Spinal cord (tissue), 10 donors: ENCODE data around the gene SSR1. TPM values are rescaled to one million over a fixed set of nuclear protein-coding genes. Genes with fewer than 3 reads are reported as not detected.
"Not testable (repeated sequence)": the region's sequence is repeated elsewhere in the genome, so short reads cannot be mapped to it uniquely, and the experiment has no call there.

ENCODE experiments used
- DNase-seq, 6 donors: peaks; one replicate each; pipeline versions ENCODE4 v3.0.0 to v3.0.0-alpha.2; 2013 to 2015; ENCODE audit warnings: low spot score in 6 of 6, low read depth in 4 of 6
- H3K27ac ChIP-seq: one replicate; pipeline ENCODE4 v1.5.1; 2013; ENCODE audit warnings: low read depth, low read length, control low read depth
- H3K27me3 ChIP-seq: one replicate; pipeline ENCODE4 v1.6.1; 2013; ENCODE audit warnings: low read length; ENCODE audit not compliant: control insufficient read depth, insufficient read depth
- H3K36me3 ChIP-seq: one replicate; pipeline ENCODE4 v1.6.1; 2013; ENCODE audit warnings: low read length; ENCODE audit not compliant: control insufficient read depth, insufficient read depth
- H3K4me1 ChIP-seq: one replicate; pipeline ENCODE4 v1.6.1; 2013; ENCODE audit warnings: low read length; ENCODE audit not compliant: control insufficient read depth, insufficient read depth
- H3K4me3 ChIP-seq: one replicate; pipeline ENCODE4 v1.5.1; 2013; ENCODE audit warnings: low read depth, low read length, control low read depth
- H3K9me3 ChIP-seq: one replicate; pipeline ENCODE4 v1.6.1; 2013; ENCODE audit warnings: low read length; ENCODE audit not compliant: control insufficient read depth, insufficient read depth
- whole genome bisulfite sequencing: methylation state at CpG from one replicate; pipeline ENCODE4 v1.1.5; 2013; ENCODE audit warnings: missing lambda C conversion rate; ENCODE audit not compliant: insufficient coverage; 5-methylcytosine and 5-hydroxymethylcytosine counted together
- polyA plus RNA-seq, 2 donors: library from polyadenylated mRNA; unstranded; fragments of 120-200 nt; gene quantifications; one replicate each; pipeline ENCODE4 v1.2.1, GENCODE V29; 2013; ENCODE audit not compliant: insufficient read length in 2 of 2
- total RNA-seq, 2 donors: library from RNA; depleted of rRNA in 1 of 2; stranded (reverse); fragments of 120-200 nt in 1 of 2; fragments of >200 nt in 1 of 2; gene quantifications; one replicate each; pipeline versions ENCODE4 v1.2.3 to v1.2.4, GENCODE V29; 2013 to 2014
- donor health status: healthy.

The SSR1 gene
- total and polyA plus RNA-seq, 4 donors: 74.3 to 142 (median 82.1) TPM

DNA sequence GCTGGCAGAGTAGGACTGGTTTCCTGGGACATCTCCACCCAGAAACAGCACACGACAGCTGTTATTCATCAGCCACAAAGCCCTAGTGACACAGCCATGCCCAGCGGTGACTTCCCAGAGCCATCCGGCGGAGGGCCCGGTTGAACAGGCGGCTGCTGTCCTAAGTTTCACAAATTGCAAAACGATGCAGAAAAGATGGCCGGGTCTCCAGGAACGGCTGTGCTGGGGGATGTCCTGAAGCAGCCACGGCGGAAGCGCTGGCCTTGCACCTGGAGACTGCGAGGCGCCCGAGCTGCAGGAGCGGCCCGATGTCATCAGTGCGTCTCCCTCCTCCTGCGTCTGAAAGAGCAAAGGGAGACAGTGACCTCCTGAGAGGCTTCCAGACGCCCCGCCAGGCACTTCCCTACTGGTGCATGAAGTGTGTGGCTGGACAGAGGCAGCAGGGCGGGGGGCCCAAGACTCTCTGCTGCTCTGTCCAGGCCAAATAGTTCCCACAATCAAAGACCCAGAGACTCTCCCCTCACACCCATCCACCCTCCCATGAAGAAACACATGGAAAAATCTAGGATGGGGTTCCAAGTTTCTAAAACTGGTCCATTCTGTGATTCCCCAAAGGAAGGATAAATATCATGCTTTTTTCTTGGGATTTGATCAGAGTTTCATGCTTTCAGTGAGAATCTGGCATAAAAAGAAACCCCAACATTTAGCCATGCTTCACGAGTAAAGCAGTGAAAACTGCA lies 44.0 kb downstream of the SSR1 start:
- H3K27ac ChIP-seq: no peak overlapping the region
- DNase-seq: no peak
- peaks cover 8% of the 10 kb centered on the region for H3K36me3 ChIP-seq
- no peaks in the 10 kb centered on the region for H3K27me3 ChIP-seq
- WGBS: 64% methylated on average over 18 of the region's 23 CpGs
- H3K4me1 ChIP-seq: peaks cover 5% of the 10 kb centered on the region
- no peaks in the 10 kb centered on the region for H3K9me3 ChIP-seq
- H3K4me3 ChIP-seq: no peak overlapping the region

GRCh38 chr6:7268362-7268761 lies 44.6 kb downstream of the SSR1 start:
- no peak overlapping the region for H3K27ac ChIP-seq
- no peak overlapping the region for H3K4me3 ChIP-seq
- peaks cover 5% of the 10 kb centered on the region for H3K4me1 ChIP-seq
- no peak for DNase-seq
- no peaks in the 10 kb centered on the region for H3K9me3 ChIP-seq
- peaks cover 8% of the 10 kb centered on the region for H3K36me3 ChIP-seq
- 88% methylated on average over 18 of the region's 20 CpGs for WGBS
- no peaks in the 10 kb centered on the region for H3K27me3 ChIP-seq

DNA sequence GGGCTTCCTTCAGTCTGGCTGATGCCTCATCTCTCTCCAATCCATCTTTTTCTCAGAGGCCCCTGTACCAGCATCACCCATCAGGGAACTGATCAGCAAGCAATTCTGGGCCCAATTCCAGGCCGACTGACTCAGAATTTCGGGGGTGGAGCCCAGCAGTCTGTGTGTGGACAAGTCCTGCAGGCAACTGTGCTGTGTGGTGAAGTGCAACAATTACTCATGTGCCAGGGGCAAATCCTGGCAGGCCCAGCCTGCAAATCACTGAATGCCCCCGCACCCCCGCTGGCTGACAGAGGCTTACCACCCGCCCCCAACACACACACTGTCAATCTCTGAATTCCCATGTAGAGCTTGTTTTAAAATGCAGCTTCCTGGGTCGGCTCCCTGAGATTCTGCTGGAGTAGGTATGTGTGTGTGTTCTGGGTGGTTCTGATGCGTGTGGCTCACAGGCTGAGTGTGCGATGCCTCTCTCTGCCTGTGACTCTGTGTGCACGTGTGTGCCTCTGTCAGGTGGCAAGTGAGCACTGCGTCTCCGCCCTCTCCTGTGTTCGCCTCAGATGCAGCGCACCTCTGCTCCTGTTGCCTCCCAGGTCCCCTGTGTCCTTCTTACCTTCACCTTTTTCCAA lies 45.4 kb downstream of the SSR1 start:
- DNase-seq: peak in 2 of 6 donors; percentile 51 to 59
- Histone ChIP-seq H3K9me3 (no peaks in the 10 kb centered on the region), H3K27me3 (no peaks in the 10 kb centered on the region), H3K27ac (no peak overlapping the region), H3K4me1 (peaks cover 5% of the 10 kb centered on the region), H3K4me3 (no peak overlapping the region), H3K36me3 (peaks cover 8% of the 10 kb centered on the region)
- 77% methylated on average over 10 of the region's 13 CpGs for WGBS

DNA sequence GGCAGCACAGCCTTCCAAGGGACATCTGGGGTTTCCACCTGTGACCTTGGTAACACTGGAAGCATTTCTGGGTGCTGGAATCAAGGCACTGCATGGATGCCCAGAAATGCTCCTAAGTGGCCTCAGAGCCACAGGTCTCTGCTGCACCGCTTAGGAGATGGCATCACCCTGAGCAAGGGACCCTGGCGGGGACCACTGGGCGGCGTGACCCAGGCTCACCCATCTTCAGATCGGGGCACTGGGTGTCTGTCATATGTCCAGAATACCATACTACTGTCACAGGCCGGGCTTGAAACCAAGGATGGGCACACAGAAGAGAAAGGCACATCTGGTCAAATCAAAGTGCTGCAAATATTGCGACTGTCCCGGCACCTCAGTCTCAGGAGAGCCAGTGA lies 45.9 kb downstream of the SSR1 start:
- DNase-seq: no peak
- Histone ChIP-seq H3K36me3 (peaks cover 8% of the 10 kb centered on the region), H3K4me3 (no peak overlapping the region), H3K27ac (no peak overlapping the region), H3K4me1 (peaks cover 7% of the 10 kb centered on the region), H3K27me3 (no peaks in the 10 kb centered on the region), H3K9me3 (no peaks in the 10 kb centered on the region)
- 87% methylated on average over 8 of the region's 8 CpGs for WGBS

DNA sequence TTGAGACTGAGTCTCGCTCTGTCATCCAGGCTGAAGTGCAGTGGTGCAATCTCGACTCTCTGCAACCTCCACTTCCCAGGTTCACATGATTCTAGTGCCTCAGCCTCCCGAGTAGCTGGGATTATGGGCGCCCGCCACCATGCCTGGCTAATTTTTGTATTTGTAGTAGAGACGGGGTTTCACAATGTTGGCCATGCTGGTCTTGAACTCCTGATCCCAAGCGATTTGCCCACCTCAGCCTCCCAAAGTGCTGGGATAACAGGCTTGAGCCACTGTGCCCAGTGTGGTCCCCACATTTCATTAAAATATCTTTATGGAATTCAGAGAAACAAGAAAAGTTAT lies 47.6 kb downstream of the SSR1 start:
- not testable (repeated sequence) for H3K36me3 ChIP-seq, H3K9me3 ChIP-seq, DNase-seq, H3K27ac ChIP-seq, H3K27me3 ChIP-seq, H3K4me3 ChIP-seq
- 90% methylated on average over 1 of the region's 7 CpGs for WGBS
- peaks cover 24% of the 10 kb centered on the region for H3K4me1 ChIP-seq

DNA sequence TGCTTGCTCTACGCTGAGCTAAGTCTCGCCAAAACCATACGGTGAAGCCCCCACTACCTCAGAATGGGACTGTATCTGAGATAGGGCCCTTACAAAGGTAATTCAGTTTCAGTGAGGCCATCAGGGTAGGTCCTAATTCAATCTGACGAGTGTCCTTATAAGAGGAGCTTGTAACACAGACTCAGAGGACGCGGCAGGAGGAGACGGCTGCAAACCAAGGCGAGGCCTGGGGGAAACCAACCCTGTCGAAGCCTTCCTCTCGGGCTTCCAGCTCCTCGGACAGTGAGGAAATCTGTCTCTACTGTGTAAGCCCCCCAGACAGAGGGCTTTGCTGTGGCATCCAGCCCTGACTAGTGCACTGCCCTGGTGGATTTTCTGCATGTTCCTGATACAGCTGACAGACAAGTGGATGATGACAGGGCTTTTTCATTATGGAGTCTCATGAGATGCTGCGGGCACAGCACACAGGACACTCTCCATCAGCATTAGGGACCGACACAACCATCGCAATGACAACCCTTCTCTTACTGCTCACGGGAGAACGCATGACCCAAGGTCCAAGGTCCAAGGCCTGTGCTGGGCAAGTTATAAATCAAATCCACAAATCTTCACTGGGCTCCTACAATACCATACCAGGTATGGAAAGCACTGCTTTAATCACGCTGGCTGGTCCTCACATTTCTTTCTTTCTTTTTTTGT lies 48.2 kb downstream of the SSR1 start:
- H3K27me3 ChIP-seq: no peaks in the 10 kb centered on the region
- DNase-seq: no peak
- peaks cover 25% of the 10 kb centered on the region for H3K4me1 ChIP-seq
- H3K27ac ChIP-seq: no peak overlapping the region
- WGBS: 94% methylated on average over 16 of the region's 17 CpGs
- peaks cover 8% of the 10 kb centered on the region for H3K36me3 ChIP-seq
- H3K4me3 ChIP-seq: no peak overlapping the region
- H3K9me3 ChIP-seq: no peaks in the 10 kb centered on the region

DNA sequence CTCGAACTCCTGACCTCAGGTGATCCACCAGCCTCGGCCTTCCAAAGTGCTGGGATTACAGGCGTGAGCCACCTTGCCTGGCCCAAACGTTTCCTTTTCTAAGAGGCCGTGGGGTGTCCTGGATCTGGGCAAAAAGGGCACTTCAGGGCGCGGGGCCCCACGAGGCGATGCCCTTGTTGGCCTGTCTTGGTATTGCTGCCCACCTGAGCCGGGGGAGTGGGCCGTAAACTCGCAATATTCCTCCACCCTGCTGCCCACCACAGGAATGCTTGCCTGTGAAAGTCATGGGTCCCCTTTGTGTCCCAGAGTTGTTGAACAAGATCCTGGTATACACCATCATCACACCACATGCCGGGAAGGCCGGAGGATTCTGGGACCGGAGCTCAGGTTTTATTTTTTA lies 49.0 kb downstream of the SSR1 start:
- WGBS: 95% methylated on average over 12 of the region's 15 CpGs
- Histone ChIP-seq H3K27ac (no peak overlapping the region), H3K4me3 (no peak overlapping the region), H3K27me3 (no peaks in the 10 kb centered on the region), H3K36me3 (peaks cover 8% of the 10 kb centered on the region), H3K4me1 (peaks cover 28% of the 10 kb centered on the region), H3K9me3 (no peaks in the 10 kb centered on the region)
- no peak for DNase-seq

GRCh38 chr6:7263519-7263805 lies 49.5 kb downstream of the SSR1 start:
- not testable (repeated sequence) for H3K27me3 ChIP-seq, H3K36me3 ChIP-seq, H3K27ac ChIP-seq, DNase-seq, H3K4me3 ChIP-seq, H3K9me3 ChIP-seq
- WGBS: 88% methylated on average over 5 of the region's 9 CpGs
- H3K4me1 ChIP-seq: peaks cover 30% of the 10 kb centered on the region

DNA sequence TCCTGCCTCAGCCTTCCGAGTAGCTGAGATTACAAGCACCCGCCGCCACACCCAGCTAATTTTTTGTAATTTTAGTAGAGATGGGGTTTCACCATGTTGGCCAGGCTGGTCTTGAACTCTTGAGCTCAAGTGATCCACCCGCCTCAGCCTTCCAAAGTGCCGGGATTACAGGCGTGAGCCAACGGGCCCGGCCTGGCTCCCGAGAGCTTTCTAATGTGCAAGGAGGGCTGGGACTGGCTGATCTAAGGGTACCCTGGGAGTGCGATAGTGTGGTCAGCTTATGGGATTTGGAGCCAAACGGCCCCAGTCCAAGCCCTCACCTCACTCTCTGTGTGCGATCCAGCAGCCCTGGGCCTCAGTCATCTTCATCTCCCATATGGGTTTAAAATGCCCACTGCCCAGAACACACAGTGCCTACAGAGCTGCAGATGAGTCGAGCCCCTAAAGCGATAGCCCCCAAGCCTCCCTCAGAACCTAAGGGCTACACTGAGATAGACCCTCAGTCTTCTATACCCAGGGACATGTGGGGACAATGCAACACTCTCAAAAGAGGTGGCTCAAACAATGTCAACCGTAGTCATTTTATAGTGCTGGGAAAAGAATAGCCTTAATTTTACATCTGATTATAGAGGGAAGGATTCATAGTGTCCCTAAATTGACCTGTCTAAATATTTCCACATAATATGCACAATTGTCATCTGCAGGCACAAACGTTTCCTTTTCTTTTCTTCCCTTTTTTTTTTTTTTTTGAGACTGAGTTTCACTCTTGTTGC lies 50.1 kb downstream of the SSR1 start:
- 95% methylated on average over 8 of the region's 16 CpGs for WGBS
- Histone ChIP-seq H3K27ac (no peak overlapping the region), H3K36me3 (no peaks in the 10 kb centered on the region), H3K4me1 (peaks cover 30% of the 10 kb centered on the region), H3K27me3 (no peaks in the 10 kb centered on the region), H3K9me3 (no peaks in the 10 kb centered on the region), H3K4me3 (no peak overlapping the region)
- no peak for DNase-seq
